Naive B cell (primary cell): ENCODE data around the gene UTS2B. TPM values are rescaled to one million over a fixed set of nuclear protein-coding genes. Genes with fewer than 3 reads are reported as not detected.
A peak's percentile ranks its signal among the peaks of the same experiment; 100 is the strongest.
"Not testable (repeated sequence)": the region's sequence is repeated elsewhere in the genome, so short reads cannot be mapped to it uniquely, and the experiment has no call there.

ENCODE experiments used
- ATAC-seq, 2 donors: fragments of 150-1000 bp; cut with Tn5 transposase; 2 replicates each; pipeline ENCODE4 v1.10.0; 2021; ENCODE audit warnings: low read depth in 2 of 2, mild to moderate bottlenecking in 2 of 2, moderate library complexity in 2 of 2
- DNase-seq: peaks from one replicate; pipeline ENCODE4 v3.0.0; 2022
- H3K27ac Mint-ChIP-seq, 6 donors: one replicate each; pipeline ENCODE4 v1.8.0; 2020 to 2022; ENCODE audit warnings: mild to moderate bottlenecking in 6 of 6, mixed read lengths in 6 of 6, moderate library complexity in 5 of 6, inconsistent platforms in 2 of 6
- H3K27me3 Mint-ChIP-seq, 3 donors: one replicate each; pipeline ENCODE4 v1.8.0; 2021 to 2022; ENCODE audit warnings: mixed read lengths in 3 of 3, mild to moderate bottlenecking in 1 of 3
- H3K36me3 Mint-ChIP-seq, 2 donors: one replicate each; pipeline ENCODE4 v1.8.0; 2020 to 2022; ENCODE audit warnings: mixed read lengths in 2 of 2, inconsistent platforms in 1 of 2, mild to moderate bottlenecking in 1 of 2
- H3K4me1 Mint-ChIP-seq, 3 donors: one replicate each; pipeline ENCODE4 v1.8.0; 2020 to 2022; ENCODE audit warnings: mixed read lengths in 3 of 3, inconsistent platforms in 1 of 3, mild to moderate bottlenecking in 1 of 3, moderate library complexity in 1 of 3
- H3K4me3 Mint-ChIP-seq, 8 donors: one replicate each; pipeline ENCODE4 v1.8.0; 2020 to 2022; ENCODE audit warnings: mild to moderate bottlenecking in 8 of 8, mixed read lengths in 8 of 8, moderate library complexity in 8 of 8, inconsistent platforms in 2 of 8
- H3K9me3 Mint-ChIP-seq, 7 donors: one replicate each; pipeline ENCODE4 v1.8.0; 2020 to 2022; ENCODE audit warnings: mixed read lengths in 7 of 7, mild to moderate bottlenecking in 5 of 7, inconsistent platforms in 2 of 7, moderate library complexity in 1 of 7
- polyA plus RNA-seq, 6 donors: library from polyadenylated mRNA; unstranded; fragments of 300-500 nt; fragmentation: Illumina TruSeq; gene quantifications; one replicate each; pipeline ENCODE4 v1.2.3, GENCODE V29; 2021; ENCODE audit warnings: low read depth in 6 of 6

UTS2B gene
- polyA plus RNA-seq, 6 donors from 2014 or later = 0.17 to 0.98 (median 0.67) TPM; not detected in 2

DNA sequence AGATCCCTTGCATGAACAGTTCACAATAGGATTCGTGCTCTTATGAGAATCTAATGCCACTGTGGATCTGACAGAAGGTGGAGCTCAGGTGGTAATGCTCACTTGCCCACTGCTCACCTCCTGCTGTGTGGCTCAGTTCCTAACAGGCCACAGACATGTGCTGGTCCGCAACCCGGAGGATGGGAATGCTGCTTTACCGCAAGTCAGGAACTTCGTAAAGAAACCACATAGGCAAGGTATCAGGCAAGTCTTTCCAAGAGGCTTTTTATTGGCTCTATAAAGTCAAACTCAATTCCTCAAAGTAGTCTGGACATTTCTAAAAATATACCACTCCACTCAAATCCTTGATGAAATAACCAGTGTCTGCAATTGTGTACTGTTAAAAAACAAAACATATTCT, 75.2 kb downstream of the UTS2B start:
- peaks cover 38 to 76% (median 42%) of the 10 kb centered on the region in 3 donors for H3K4me1 Mint-ChIP-seq
- no peak for DNase-seq
- H3K36me3 Mint-ChIP-seq = peaks cover 0 to 3% of the 10 kb centered on the region in 2 donors
- no peaks in the 10 kb centered on the region for H3K27me3 Mint-ChIP-seq
- no peak for ATAC-seq
- peak overlapping the region in 4 of 6 donors; percentile 33 to 93 (median 82) for H3K27ac Mint-ChIP-seq
- H3K9me3 Mint-ChIP-seq = peaks cover 0 to 4% (median 0%) of the 10 kb centered on the region in 7 donors
- peak overlapping the region in 6 of 8 donors; percentile 19 to 61 (median 49) for H3K4me3 Mint-ChIP-seq

DNA sequence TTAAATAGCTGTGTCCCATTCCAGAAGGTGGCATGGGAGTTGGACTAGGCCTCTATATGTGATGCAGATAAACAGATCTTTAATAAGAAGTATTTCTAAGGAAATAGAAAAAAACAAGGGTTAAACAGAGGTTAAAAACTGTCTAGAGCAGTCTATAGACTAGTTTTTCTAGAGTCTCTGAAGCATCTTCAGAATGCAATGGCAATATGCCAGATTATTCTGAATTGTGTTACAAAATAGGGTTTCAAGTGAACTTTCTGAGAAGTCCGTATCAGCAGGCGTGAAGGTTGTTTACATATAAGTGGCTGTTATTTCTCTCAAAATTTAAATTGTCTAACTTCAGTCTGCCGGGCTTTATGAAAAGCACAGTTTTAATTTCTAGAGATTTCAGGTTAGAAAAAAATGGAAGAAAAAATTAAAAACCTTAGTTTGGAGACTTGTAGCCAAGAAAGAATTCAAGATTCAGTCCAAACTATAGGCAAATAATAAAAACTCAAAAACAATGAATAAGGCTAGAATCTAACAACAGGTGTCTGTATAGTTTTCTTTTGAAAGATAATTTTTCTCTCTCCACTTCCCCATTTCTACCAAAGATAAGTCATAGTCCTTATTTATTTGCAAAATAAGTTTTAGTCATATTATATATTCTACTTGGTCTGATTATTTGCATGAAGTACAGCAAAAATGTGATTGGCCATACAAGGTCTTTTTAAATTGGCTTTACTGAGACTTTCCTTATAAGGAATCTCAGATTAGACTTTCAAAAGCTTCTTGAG, 76.0 kb downstream of the UTS2B start:
- Mint-ChIP-seq H3K27me3 (no peaks in the 10 kb centered on the region), H3K27ac (peak overlapping the region; percentile 34 to 91 (median 84)), H3K9me3 (peaks cover 0 to 4% (median 0%) of the 10 kb centered on the region in 7 donors), H3K4me3 (peak overlapping the region in 6 of 8 donors; percentile 19 to 61 (median 49)), H3K36me3 (peaks cover 0 to 3% of the 10 kb centered on the region in 2 donors), H3K4me1 (peaks cover 38 to 70% (median 41%) of the 10 kb centered on the region in 3 donors)
- ATAC-seq (peak in 1 of 2 donors; percentile 31), DNase-seq (no peak)

DNA sequence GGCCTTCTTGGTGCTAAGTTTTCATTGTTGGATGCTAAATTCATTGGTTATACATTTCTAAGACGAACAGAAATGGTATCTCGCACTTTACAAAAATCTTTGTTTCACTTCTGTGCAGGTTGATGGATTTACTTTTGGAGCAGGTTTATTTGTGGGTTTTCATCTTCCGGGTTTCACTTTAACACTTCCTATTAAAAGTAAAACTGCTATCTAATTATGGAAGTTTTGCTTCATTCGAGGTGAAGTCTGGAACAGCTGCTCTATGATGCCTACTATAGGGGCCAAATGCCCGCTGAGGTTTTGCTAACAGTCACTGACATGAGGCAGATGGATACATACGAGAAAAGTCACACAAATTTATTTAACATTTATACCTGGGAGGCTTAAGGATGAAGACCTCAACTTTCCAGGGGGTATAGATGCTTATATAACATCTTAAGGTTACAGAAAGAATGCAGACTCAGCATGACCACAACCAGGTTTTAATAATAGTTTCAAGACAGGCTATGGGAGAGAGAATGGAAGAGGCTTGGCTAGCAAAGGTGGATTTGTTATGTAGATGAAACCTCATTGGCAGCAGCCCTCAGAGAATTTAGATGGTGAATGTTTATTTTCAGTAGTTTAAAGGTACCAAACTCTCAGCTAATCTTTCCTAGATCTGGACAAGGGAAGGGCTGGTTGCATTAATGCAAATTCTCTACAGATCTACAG, 77.1 kb downstream of the UTS2B start:
- Mint-ChIP-seq H3K9me3 (no peaks in the 10 kb centered on the region), H3K4me1 (peaks cover 29 to 62% (median 36%) of the 10 kb centered on the region in 3 donors), H3K36me3 (peaks cover 0 to 3% of the 10 kb centered on the region in 2 donors), H3K27me3 (no peaks in the 10 kb centered on the region), H3K27ac (peak overlapping the region; percentile 86 to 95 (median 93)), H3K4me3 (peak overlapping the region; percentile 53 to 86 (median 78))
- DNase-seq (peak; percentile 58), ATAC-seq (peak; percentile 78 to 80)

DNA sequence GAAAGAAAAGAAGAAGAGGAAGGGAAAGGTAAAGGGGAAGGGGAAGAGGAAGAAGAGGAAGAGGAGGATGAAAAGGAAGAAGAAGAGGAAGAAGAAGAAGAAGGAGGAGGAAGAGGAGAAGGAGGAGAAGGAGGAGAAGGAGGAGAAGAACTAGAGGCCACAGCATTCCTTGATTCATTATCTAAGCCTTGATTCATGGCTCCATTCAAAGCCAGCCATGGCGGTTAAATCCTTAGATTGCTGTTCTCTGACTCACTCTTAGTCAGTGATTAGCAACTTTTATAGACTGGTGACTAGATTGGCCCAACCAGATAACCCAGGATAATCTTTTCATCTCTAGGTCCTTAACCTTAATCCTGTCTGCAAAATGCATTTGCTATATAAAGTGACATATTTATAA, 83.7 kb downstream of the UTS2B start:
- ATAC-seq = no peak
- Mint-ChIP-seq H3K27me3 (no peaks in the 10 kb centered on the region), H3K27ac (peak overlapping the region; percentile 94 to 99 (median 98)), H3K9me3 (peaks cover 0 to 7% (median 2%) of the 10 kb centered on the region in 7 donors), H3K4me3 (peak overlapping the region in 6 of 8 donors; percentile 28 to 88 (median 66)), H3K4me1 (peaks cover 14 to 34% (median 20%) of the 10 kb centered on the region in 3 donors), H3K36me3 (no peaks in the 10 kb centered on the region)
- DNase-seq = no peak

DNA sequence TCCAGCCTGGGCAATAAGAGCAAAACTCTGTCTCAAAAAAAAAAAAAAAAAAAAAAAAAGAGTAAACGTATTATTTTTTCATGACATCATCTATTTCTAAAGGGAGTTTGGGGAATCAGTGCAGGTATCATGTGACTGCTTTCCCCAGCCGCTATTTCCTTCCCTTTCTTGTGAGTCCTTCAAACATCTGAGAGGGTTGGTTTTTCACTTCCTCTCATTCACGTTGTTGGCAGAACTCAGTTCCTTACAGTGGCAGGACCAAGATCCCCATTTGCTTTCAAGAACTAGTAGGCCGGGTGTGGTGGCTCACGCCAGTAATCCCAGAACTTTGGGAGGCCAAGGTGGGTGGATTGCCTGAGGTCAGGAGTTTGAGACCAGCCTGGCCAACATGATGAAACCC, 84.3 kb downstream of the UTS2B start:
- peak; percentile 99 to 100 for ATAC-seq
- H3K9me3 Mint-ChIP-seq, H3K27me3 Mint-ChIP-seq, H3K36me3 Mint-ChIP-seq: not testable (repeated sequence)
- peaks cover 14 to 30% (median 20%) of the 10 kb centered on the region in 3 donors for H3K4me1 Mint-ChIP-seq
- H3K27ac Mint-ChIP-seq = peak overlapping the region; percentile 94 to 99 (median 98)
- peak overlapping the region; percentile 28 to 88 (median 60) for H3K4me3 Mint-ChIP-seq
- peak; percentile 86 for DNase-seq

DNA sequence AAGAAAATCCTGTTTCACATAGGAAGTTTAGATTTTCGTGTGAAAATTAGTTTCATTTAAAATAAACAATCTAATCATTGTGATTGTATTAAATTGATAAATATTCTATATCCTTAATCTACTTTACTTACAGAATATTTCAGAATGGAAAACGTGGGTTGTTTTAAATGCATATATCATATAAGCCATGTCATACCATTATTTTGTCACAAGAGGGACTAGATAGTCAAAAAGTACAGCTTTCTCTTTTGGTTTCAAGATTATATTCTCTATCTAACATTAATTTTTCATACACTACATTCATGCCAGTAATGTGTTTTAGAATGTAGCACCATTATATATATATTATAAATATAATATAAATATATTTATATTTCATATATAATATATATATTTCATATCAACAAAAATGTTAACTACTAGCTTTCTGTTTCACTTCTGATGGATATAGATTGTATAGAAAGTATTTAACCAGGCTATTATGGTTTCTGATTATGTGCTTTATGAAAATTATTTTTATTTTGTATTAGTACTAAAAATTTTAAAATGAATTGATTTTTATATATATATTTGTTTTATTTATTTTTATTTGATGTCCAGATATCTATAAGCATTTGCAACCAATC, 86.0 kb downstream of the UTS2B start:
- ATAC-seq (no peak), DNase-seq (peak; percentile 35)
- H3K9me3 Mint-ChIP-seq = peaks cover 0 to 7% (median 2%) of the 10 kb centered on the region in 7 donors
- H3K36me3 Mint-ChIP-seq = no peaks in the 10 kb centered on the region
- peak overlapping the region in 3 of 6 donors; percentile 19 to 98 (median 95) for H3K27ac Mint-ChIP-seq
- H3K4me3 Mint-ChIP-seq = no peak overlapping the region
- peaks cover 18 to 40% (median 20%) of the 10 kb centered on the region in 3 donors for H3K4me1 Mint-ChIP-seq
- H3K27me3 Mint-ChIP-seq = no peaks in the 10 kb centered on the region

DNA sequence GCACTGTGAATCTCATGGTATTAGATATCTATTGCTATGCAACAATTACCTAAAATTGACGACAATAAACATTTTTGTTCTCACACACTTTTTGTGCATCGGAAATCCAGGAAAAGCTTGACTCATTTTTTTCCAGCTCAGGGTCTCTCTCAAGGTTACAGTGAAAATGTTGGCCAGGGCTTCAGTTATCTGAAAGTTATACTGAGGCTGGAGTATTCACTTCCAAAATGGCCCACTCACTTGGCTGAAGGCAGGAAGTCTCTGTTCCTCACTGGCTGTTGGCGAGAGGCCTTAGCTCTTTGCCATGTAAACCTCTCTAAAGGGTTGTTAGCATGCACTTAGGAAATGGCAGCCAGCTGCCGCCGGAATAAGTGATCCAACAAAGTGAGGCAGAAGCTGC, 89.8 kb downstream of the UTS2B start:
- no peak overlapping the region for H3K27ac Mint-ChIP-seq
- H3K27me3 Mint-ChIP-seq = no peaks in the 10 kb centered on the region
- ATAC-seq (no peak), DNase-seq (no peak)
- H3K4me3 Mint-ChIP-seq = no peak overlapping the region
- H3K4me1 Mint-ChIP-seq = peaks cover 11 to 32% (median 13%) of the 10 kb centered on the region in 3 donors
- no peaks in the 10 kb centered on the region for H3K36me3 Mint-ChIP-seq
- H3K9me3 Mint-ChIP-seq = peaks cover 0 to 2% (median 0%) of the 10 kb centered on the region in 7 donors

DNA sequence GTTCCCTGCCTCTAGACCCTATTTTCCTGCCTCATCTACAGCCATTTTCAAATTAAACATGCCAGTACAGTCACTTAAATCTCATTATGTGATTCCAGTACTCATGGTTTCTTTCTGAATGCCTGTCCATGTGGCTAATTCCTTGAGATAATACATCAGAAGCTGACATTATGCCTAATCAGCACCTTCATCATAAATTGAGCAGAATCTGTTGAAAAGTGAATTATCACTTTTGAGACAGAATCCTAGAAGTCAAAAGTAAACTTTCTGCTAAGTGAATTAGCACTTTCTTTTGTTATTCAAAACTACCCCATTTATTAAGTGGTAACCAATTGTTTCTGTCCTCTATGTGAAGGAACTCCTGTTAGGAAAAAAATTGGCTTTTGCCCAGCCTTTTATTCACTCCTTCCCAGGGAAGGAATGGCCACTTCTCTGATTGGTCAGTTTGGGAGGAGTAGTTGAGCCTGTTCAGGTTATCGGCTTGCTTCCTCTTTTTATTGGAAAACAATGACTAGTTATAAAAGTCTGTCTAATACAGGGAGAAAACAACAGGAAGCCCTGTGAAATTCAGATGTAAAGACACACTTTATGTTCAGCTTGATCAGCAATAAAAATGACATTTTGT, 90.8 kb downstream of the UTS2B start:
- Mint-ChIP-seq H3K4me1 (peaks cover 7 to 25% (median 8%) of the 10 kb centered on the region in 3 donors), H3K36me3 (no peaks in the 10 kb centered on the region), H3K9me3 (no peaks in the 10 kb centered on the region), H3K27ac (peak overlapping the region in 1 of 6 donors; percentile 22), H3K4me3 (no peak overlapping the region), H3K27me3 (no peaks in the 10 kb centered on the region)
- DNase-seq = no peak
- ATAC-seq = no peak

DNA sequence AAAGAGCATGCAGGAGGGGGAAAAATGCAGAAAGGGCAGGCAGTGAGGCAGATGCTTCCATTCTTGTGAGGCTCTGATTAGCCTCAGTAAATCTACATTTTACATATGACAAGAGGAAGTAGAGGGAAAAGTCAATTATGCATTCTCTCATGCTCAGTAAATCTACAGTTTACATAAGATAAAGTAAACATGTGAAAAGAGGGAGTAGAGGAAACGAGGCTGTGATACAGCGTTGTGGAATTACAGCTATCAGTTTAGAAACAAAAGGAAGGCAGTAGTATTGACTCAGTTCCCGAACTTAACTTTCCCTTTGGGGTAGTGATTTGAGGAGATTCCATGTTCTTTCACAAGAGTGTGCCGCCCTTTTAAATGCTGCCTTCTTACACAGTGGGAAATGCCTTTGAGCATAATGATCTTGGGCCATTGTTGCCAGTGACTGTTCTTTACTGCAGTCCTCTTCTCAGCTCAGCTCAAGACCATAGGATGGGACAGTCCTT, 92.0 kb downstream of the UTS2B start:
- Mint-ChIP-seq H3K36me3 (no peaks in the 10 kb centered on the region), H3K27ac (no peak overlapping the region), H3K4me3 (no peak overlapping the region), H3K27me3 (no peaks in the 10 kb centered on the region), H3K4me1 (peaks cover 7 to 21% (median 8%) of the 10 kb centered on the region in 3 donors), H3K9me3 (no peaks in the 10 kb centered on the region)
- DNase-seq (no peak), ATAC-seq (no peak)

DNA sequence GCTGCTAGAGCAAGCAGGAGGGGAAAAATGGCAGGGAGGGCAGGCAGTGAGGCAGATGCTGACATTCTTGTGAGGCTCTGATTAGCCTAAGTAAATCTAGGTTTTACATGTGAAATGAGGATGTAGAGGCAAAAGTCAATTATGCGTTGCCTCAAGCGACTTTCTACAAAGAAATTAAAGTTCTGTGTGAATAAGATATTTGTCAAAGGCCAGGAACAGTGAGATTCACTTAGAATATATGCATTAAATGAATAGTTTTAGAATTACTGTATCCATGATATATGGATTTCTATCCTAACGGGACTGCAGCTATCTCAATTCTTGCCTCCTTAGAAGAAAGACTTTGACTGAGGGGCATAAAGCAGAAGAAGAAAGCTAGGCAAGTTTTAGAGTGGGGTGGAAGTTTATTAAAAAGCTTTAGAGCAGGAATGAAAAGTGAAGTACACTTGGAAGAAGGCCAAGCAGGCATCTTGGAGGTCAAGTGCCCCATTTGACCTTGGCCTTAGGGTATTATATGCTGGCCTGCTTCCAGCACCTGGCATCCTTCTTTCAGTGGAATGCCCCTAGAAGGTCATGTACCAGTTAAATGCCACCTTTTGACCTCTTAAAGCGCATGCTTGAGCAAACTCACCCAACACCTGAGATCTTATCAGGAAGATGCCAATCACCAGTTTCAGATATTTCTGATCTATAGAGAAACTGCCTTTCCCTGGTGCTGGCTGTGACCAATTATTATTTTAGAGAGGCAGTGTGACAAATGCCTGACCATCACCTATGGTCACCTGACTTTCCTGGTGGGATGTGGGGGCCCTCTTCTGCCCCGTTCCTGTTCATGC, 93.1 kb downstream of the UTS2B start:
- Mint-ChIP-seq H3K27ac (peak overlapping the region in 1 of 6 donors; percentile 50), H3K9me3 (no peaks in the 10 kb centered on the region), H3K36me3 (no peaks in the 10 kb centered on the region), H3K4me1 (peaks cover 7 to 21% (median 8%) of the 10 kb centered on the region in 3 donors), H3K27me3 (no peaks in the 10 kb centered on the region), H3K4me3 (no peak overlapping the region)
- no peak for ATAC-seq
- no peak for DNase-seq

DNA sequence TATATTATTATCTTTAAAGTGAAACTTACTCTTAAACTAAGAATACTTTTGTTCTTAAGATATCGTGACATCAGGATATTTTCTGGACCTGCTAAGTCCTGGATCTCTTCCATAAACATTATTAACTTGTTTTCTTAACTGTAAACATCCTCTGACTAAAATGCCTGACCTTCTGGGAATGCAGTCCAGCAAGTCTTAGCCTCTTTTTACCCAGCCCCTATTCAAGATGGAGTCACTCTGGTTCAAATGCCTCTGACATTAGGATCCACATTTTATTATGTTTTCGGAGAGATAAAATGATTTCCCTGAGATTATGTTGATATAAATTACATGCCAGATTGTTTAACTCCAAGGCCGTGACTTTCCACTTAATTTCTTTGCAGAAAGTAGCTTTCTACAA, 93.7 kb downstream of the UTS2B start:
- DNase-seq (no peak), ATAC-seq (no peak)
- Mint-ChIP-seq H3K27me3 (no peaks in the 10 kb centered on the region), H3K27ac (no peak overlapping the region), H3K36me3 (no peaks in the 10 kb centered on the region), H3K4me1 (peaks cover 7 to 21% (median 8%) of the 10 kb centered on the region in 3 donors), H3K9me3 (no peaks in the 10 kb centered on the region), H3K4me3 (no peak overlapping the region)
